ENCODE results near the gene DAG1.
A peak's percentile ranks its signal among the peaks of the same experiment; 100 is the strongest.

Gene DAG1

GRCh38 chr3:49519296-49519695 lies 49.2 kb downstream of the DAG1 start:
- no peak for DNase-seq

- DNase-seq: no peak
Observed at GRCh38 chr3:49519916-49520385, 49.9 kb downstream of the DAG1 start.

GRCh38 chr3:49523756-49524747 lies 54.0 kb downstream of the DAG1 start:
- DNase-seq: no peak

DNA sequence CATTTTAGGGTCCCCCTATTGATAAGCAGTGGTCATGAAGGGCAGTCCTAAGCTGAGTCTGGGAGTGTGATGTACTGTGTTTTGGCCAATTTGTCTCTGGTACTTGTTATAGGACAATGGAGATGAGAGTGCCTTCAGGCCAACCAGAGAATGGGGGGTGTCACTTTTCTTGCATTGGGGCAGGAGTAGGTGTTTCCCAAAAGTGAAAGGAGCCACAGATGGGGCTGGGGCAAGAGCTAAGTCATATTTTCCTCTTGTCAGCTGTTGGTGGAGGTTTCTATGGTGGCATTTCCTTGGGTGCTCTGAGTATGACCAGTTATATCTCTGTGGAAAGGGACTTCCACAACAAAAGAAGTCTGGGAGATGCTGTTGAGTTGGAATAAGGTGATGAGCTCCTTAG lies 59.5 kb downstream of the DAG1 start:
- no peak for DNase-seq

GRCh38 chr3:49530231-49530630 lies 60.2 kb downstream of the DAG1 start:
- no peak for DNase-seq

- DNase-seq: no peak
Observed at GRCh38 chr3:49530701-49531100, 60.6 kb downstream of the DAG1 start.

GRCh38 chr3:49531218-49531617 lies 61.2 kb downstream of the DAG1 start:
- DNase-seq: no peak

GRCh38 chr3:49531715-49532114 lies 61.6 kb downstream of the DAG1 start:
- DNase-seq: no peak

- no peak for DNase-seq
Observed at GRCh38 chr3:49533031-49533430, 63.0 kb downstream of the DAG1 start.

DNA sequence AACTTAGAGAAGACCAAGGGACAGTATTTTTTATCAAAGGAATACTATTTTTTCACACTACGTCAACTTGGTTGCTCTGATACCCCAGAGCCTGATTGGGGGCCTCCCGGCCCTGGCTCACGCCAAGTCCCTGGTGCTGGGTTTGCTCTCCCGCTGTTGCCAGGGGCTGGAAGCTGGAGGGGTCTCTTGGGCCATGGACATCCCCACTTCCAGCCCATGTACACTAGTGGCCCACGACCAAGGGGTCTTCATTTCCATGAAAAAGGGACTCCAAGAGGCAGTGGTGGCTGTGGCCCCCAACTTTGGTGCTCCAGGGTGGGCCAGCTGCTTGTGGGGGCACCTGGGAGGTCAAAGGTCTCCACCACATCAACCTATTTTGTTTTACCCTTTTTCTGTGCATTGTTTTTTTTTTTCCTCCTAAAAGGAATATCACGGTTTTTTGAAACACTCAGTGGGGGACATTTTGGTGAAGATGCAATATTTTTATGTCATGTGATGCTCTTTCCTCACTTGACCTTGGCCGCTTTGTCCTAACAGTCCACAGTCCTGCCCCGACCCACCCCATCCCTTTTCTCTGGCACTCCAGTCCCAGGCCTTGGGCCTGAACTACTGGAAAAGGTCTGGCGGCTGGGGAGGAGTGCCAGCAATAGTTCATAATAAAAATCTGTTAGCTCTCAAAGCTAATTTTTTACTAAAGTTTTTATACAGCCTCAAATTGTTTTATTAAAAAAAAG lies 63.9 kb downstream of the DAG1 start:
- DNase-seq: no peak

- DNase-seq: no peak
Observed at GRCh38 chr3:49534581-49535441, 64.7 kb downstream of the DAG1 start.

- no peak for DNase-seq
Observed at GRCh38 chr3:49535971-49536874, 66.2 kb downstream of the DAG1 start.

- no peak for DNase-seq
Observed at GRCh38 chr3:49536875-49537533, 66.9 kb downstream of the DAG1 start.

DNA sequence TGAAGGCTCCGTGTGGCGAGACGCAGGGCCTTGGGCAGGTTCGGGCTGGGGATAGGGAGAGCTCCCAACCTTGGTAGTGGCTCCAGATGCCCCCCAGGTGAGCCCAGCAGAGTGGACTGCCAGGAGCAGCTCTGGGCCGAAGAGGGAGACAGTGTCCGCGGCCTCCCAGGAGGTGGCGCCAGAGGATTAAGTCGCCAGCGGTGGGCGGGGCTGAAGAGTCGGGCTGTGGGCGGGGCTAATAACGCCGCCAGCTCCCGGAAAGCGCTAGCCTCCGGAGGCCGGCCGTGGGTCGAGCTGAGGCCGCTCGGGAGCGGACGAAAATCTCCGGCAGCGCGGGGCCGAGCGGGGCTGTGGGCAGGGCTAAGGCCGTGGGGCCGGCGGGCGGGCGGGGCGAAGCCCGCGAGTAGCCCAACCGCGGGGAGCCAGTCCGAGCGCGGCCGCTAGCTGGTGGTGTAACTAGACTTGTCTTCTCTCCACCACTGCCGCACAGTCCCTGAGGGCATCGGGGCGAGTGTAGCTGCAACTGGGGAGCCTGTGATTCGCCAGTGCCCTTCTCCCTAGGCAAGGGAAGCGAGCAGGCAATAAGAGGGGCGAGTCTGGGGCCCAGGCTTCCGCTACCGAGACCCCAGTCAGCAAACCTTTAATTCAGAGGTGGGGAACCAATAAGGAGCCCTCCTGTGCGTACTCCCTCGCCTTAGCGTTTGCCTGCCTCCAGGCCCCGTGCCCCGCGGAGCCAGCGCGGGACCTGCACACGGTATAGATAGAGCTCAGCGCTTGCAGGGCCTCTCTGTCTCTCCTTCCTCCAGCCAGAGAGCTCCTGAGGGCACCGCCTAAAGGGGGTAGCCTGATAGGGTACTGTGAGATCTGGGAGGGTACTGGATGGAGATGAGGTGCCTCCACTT lies 69.8 kb downstream of the DAG1 start:
- DNase-seq: peak; percentile 97 to 98

- no peak for DNase-seq
Observed at GRCh38 chr3:49552087-49552486, 82.0 kb downstream of the DAG1 start.

- DNase-seq: no peak
Observed at GRCh38 chr3:49553324-49553691, 83.2 kb downstream of the DAG1 start.

DNA sequence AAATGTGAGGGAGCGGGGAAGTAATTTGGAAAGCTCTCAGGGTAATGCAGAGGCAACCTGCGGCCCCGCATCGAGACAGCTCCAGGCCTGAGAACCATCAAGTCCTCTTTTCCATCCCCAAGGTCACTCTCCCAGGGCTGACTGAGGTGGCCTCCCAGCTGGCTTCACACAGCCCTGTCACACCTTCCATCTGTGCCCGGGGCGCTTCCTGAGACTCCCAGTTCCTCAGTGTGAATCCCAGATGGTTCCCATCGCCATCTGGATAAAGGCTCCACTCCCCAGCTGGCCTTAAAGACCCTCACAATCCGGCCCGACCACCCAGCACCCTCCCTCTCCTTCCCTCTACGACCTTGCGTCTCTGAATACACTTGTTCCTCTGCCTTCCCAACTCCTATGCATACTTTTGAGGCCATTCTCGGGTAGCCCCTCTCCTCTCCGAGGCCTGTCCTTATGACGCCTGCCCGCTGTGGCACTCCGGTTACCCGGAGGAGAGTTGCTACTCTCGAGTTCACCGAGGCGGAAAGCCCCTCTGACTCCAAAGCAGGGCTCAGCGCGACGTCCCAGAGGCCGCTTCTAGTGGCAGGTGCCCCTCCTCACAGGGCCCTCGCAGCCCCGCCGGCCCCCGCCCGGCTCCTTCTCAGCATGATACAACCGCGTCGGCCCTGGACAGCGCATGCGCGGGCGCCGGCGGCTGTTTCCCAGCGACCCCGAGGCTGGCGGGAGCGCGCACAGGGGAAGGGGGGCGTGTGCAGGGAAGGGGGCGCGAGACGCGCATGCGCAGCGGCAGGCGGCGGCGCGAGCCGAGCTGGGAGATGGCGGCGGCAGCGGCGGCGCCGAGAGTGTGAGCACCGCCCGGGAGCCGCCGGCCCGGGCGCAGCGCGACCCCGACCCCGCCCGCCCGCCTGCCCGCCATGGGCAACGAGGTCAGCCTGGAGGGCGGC lies 83.9 kb downstream of the DAG1 start, which contains the start of gene BSN:
TSS of gene BSN (plus strand) at position 786 of the 941 bp plus-strand sequence. CDS start at position 912, 126 bp downstream.
- DNase-seq: peak; percentile 82 to 88

GRCh38 chr3:49554633-49555265 lies 84.7 kb downstream of the DAG1 start:
- DNase-seq: peak; percentile 47 to 61
